ENCODE measurements around the gene BSND.

GRCh38 chr1:54973205-54973921 is 25.4 kb upstream of the BSND start:
- TF ChIP-seq CTCF (IDR thresholded peaks at IDR 0.05) (no peak), POLR2A (IDR thresholded peaks at IDR 0.05) (no peak), POLR2AphosphoS5 (IDR thresholded peaks at IDR 0.05) (peak in 1 of 2 donors; percentile 44), EP300 (IDR thresholded peaks at IDR 0.05) (no peak)

All from upper lobe of left lung (tissue), 4 donors.